DOHH2 (cell line): ENCODE results near the gene PPFIBP2.

Experiments used
- EZH2phosphoT487 ChIP-seq: fragments of 200-600 bp; sonication (generic); IDR thresholded peaks from 2 replicates; pipeline ENCODE4 v1.6.1; 2017; ENCODE audit warnings: borderline replicate concordance, mild to moderate bottlenecking, antibody characterized with exemption, low read length, moderate library complexity, mixed read lengths
- TF ChIP-seq, protein P1 (sequence below): fragments of 200-600 bp; sonication (generic); IDR thresholded peaks from one replicate; pipeline ENCODE4 v1.5.1; 2014; ENCODE audit warnings: antibody characterized with exemption, mild to moderate bottlenecking, low read depth, low read length; ENCODE audit not compliant: poor library complexity, severe bottlenecking

GRCh38 chr11:7579361-7579791 is 65.6 kb downstream of the PPFIBP2 start:
- TF ChIP-seq, protein P1, sequence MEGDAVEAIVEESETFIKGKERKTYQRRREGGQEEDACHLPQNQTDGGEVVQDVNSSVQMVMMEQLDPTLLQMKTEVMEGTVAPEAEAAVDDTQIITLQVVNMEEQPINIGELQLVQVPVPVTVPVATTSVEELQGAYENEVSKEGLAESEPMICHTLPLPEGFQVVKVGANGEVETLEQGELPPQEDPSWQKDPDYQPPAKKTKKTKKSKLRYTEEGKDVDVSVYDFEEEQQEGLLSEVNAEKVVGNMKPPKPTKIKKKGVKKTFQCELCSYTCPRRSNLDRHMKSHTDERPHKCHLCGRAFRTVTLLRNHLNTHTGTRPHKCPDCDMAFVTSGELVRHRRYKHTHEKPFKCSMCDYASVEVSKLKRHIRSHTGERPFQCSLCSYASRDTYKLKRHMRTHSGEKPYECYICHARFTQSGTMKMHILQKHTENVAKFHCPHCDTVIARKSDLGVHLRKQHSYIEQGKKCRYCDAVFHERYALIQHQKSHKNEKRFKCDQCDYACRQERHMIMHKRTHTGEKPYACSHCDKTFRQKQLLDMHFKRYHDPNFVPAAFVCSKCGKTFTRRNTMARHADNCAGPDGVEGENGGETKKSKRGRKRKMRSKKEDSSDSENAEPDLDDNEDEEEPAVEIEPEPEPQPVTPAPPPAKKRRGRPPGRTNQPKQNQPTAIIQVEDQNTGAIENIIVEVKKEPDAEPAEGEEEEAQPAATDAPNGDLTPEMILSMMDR: no peak
- TF ChIP-seq EZH2phosphoT487: no peak
